Activated CD4-positive, alpha-beta T cell treated with anti-CD3 and anti-CD28 coated beads, Interleukin-10, Interleukin-2, amounts not matched to agents 100 ng/mL and 50 ng/mL, durations not matched to agents 16 hours and 8 hours (primary cell): ENCODE results near the gene TMX4.
"Not testable (repeated sequence)": the region's sequence is repeated elsewhere in the genome, so short reads cannot be mapped to it uniquely, and the experiment has no call there.

Source experiments
- DNase-seq: peaks from one replicate; pipeline ENCODE4 v3.0.0-alpha.2; 2020

Gene TMX4

GRCh38 chr20:8019246-8019997, at the start of gene TMX4:
TMX4 (minus strand) TSS chr20:8019761; CDS start chr20:8019613, 148 bp downstream.
- peak; percentile 96 for DNase-seq

- DNase-seq = no peak
Measured at GRCh38 chr20:8067082-8067481, 47.5 kb upstream of the TMX4 start.

- no peak for DNase-seq
Measured at GRCh38 chr20:8066662-8067061, 47.1 kb upstream of the TMX4 start.

- no peak for DNase-seq
Measured at GRCh38 chr20:8065691-8066090, 46.1 kb upstream of the TMX4 start.

GRCh38 chr20:8062756-8063155, 43.2 kb upstream of the TMX4 start:
- no peak for DNase-seq

GRCh38 chr20:8061861-8062518, 42.4 kb upstream of the TMX4 start:
- no peak for DNase-seq

- no peak for DNase-seq
Measured at GRCh38 chr20:8060977-8061376, 41.4 kb upstream of the TMX4 start.

- DNase-seq = no peak
Measured at GRCh38 chr20:8057871-8058270, 38.3 kb upstream of the TMX4 start.

- no peak for DNase-seq
Measured at GRCh38 chr20:8055096-8055495, 35.5 kb upstream of the TMX4 start.

- no peak for DNase-seq
Measured at GRCh38 chr20:8050157-8050837, 30.7 kb upstream of the TMX4 start.

GRCh38 chr20:8049310-8049709, 29.7 kb upstream of the TMX4 start:
- DNase-seq = no peak

- DNase-seq = no peak
Measured at GRCh38 chr20:8045946-8046345, 26.4 kb upstream of the TMX4 start.

- peak; percentile 70 for DNase-seq
Measured at GRCh38 chr20:8043687-8044282, 24.2 kb upstream of the TMX4 start.

GRCh38 chr20:8039042-8039441, 19.5 kb upstream of the TMX4 start:
- no peak for DNase-seq

GRCh38 chr20:8036771-8037170, 17.2 kb upstream of the TMX4 start:
- DNase-seq = no peak

GRCh38 chr20:8033151-8033841, 13.7 kb upstream of the TMX4 start:
- no peak for DNase-seq

- no peak for DNase-seq
Measured at GRCh38 chr20:8032499-8032898, 12.9 kb upstream of the TMX4 start.

GRCh38 chr20:8031539-8031938, 12.0 kb upstream of the TMX4 start:
- DNase-seq = not testable (repeated sequence)

- no peak for DNase-seq
Measured at GRCh38 chr20:8021541-8022269, 2.1 kb upstream of the TMX4 start.

GRCh38 chr20:8020314-8021079, 936 bp upstream of the TMX4 start:
- DNase-seq = peak; percentile 49

GRCh38 chr20:8019998-8020247, 362 bp upstream of the TMX4 start:
- DNase-seq = no peak

- peak; percentile 76 for DNase-seq
Measured at GRCh38 chr20:8018958-8019245, 659 bp downstream of the TMX4 start.
